GM12874 (cell line): Measurements from ENCODE around the gene NBPF10.
"Not testable (repeated sequence)": the region's sequence is repeated elsewhere in the genome, so short reads cannot be mapped to it uniquely, and the experiment has no call there.

Experiments
- TF ChIP-seq, protein P1 (sequence below): IDR thresholded peaks from 2 replicates; pipeline ENCODE4 v1.5.1; 2011; ENCODE audit warnings: low read depth, mild to moderate bottlenecking, control low read depth, low read length, moderate library complexity; ENCODE audit not compliant: insufficient read depth

NBPF10 gene, protein sequence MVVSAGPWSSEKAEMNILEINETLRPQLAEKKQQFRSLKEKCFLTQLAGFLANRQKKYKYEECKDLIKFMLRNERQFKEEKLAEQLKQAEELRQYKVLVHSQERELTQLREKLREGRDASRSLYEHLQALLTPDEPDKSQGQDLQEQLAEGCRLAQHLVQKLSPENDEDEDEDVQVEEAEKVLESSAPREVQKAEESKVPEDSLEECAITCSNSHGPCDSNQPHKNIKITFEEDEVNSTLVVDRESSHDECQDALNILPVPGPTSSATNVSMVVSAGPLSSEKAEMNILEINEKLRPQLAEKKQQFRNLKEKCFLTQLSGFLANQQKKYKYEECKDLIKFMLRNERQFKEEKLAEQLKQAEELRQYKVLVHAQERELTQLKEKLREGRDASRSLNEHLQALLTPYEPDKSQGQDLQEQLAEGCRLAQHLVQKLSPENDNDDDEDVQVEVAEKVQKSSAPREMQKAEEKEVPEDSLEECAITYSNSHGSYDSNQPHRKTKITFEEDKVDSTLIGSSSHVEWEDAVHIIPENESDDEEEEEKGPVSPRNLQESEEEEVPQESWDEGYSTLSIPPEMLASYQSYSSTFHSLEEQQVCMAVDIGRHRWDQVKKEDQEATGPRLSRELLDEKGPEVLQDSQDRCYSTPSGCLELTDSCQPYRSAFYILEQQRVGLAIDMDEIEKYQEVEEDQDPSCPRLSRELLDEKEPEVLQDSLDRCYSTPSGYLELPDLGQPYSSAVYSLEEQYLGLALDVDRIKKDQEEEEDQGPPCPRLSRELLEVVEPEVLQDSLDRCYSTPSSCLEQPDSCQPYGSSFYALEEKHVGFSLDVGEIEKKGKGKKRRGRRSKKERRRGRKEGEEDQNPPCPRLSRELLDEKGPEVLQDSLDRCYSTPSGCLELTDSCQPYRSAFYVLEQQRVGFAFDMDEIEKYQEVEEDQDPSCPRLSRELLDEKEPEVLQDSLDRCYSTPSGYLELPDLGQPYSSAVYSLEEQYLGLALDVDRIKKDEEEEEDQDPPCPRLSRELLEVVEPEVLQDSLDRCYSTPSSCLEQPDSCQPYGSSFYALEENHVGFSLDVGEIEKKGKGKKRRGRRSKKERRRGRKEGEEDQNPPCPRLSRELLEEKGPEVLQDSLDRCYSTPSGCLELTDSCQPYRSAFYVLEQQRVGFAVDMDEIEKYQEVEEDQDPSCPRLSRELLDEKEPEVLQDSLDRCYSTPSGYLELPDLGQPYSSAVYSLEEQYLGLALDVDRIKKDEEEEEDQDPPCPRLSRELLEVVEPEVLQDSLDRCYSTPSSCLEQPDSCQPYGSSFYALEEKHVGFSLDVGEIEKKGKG (N-terminal part only)

GRCh38 chr1:146144465-146144864, at the start of gene NBPF10:
TSS of gene NBPF10 (minus strand) at chr1:146144804. CDS start at chr1:146144769, 35 bp downstream.
- TF ChIP-seq, protein P1, sequence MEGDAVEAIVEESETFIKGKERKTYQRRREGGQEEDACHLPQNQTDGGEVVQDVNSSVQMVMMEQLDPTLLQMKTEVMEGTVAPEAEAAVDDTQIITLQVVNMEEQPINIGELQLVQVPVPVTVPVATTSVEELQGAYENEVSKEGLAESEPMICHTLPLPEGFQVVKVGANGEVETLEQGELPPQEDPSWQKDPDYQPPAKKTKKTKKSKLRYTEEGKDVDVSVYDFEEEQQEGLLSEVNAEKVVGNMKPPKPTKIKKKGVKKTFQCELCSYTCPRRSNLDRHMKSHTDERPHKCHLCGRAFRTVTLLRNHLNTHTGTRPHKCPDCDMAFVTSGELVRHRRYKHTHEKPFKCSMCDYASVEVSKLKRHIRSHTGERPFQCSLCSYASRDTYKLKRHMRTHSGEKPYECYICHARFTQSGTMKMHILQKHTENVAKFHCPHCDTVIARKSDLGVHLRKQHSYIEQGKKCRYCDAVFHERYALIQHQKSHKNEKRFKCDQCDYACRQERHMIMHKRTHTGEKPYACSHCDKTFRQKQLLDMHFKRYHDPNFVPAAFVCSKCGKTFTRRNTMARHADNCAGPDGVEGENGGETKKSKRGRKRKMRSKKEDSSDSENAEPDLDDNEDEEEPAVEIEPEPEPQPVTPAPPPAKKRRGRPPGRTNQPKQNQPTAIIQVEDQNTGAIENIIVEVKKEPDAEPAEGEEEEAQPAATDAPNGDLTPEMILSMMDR: not testable (repeated sequence)
